K562 (cell line): ENCODE data around the gene ANKRD33. TPM values are rescaled to one million over a fixed set of nuclear protein-coding genes. Genes with fewer than 3 reads are reported as not detected.

Source experiments
- ATAC-seq: fragments of 200-7000 bp; cut with Tn5 transposase; 3 replicates; pipeline ENCODE4 v1.9.1; 2020; ENCODE audit warnings: moderate library complexity
- BruUV-seq: library from RNA; stranded (reverse); fragments of 400-500 nt; replicated peaks from 2 replicates; lab custom pipeline; 2021; lab: Mats Ljungman, UMichigan
- CTCF ChIA-PET: fragments of 300-600 bp; formaldehyde crosslinking; extraction: SDS; loops from one replicate; lab custom pipeline; 2021; ENCODE audit warnings: low intra/inter-chr PET ratio; lab: Yijun Ruan, JAX
- POLR2A ChIA-PET: fragments of 300-600, 350-650 bp; sonication (Branson Sonifier 250); formaldehyde crosslinking; extraction: SDS; loops from one replicate; lab custom pipeline; 2021; ENCODE audit warnings: antibody characterized with exemption, inconsistent platforms; lab: Yijun Ruan, JAX
- DNase-seq, 4 experiments: peaks; one replicate each; pipeline versions ENCODE4 v3.0.0 to v3.0.0-alpha.2; 2011 to 2018; ENCODE audit warnings: low spot score in 3 of 4, mixed read lengths in 3 of 4; ENCODE audit errors: extremely low read depth in 1 of 4
- FAIRE-seq: peaks from 2 replicates; lab custom pipeline; 2011; peaks lifted over from hg19 to GRCh38; lab: Jason Lieb, UNC
- H2AFZ ChIP-seq: 2 replicates; pipeline ENCODE4 v1.6.0; 2011; ENCODE audit warnings: low read depth, low read length, control low read depth, inconsistent platforms
- H3K27ac ChIP-seq: fragments of 200-600 bp; 3 replicates; pipeline ENCODE4 v1.8.0; 2011; ENCODE audit warnings: low read depth, mild to moderate bottlenecking, control low read depth, inconsistent platforms, low read length, moderate library complexity, mixed read lengths; ENCODE audit errors: extremely low read depth
- H3K27me3 ChIP-seq, 2 experiments: fragments of 300-600 bp in 1 of 2; 2 replicates in 1 of 2; 3 replicates in 1 of 2; pipeline versions ENCODE4 v1.6.0 to v1.8.0; 2011; ENCODE audit warnings: inconsistent platforms in 2 of 2, low read length in 2 of 2, mild to moderate bottlenecking in 1 of 2, mixed read lengths in 1 of 2, moderate library complexity in 1 of 2; ENCODE audit not compliant: control insufficient read depth in 2 of 2, insufficient read depth in 2 of 2
- H3K36me3 ChIP-seq: fragments of 300-600 bp; 3 replicates; pipeline ENCODE4 v1.8.0; 2011; ENCODE audit warnings: mild to moderate bottlenecking, low read length, inconsistent platforms; ENCODE audit not compliant: control insufficient read depth, insufficient read depth
- H3K4me1 ChIP-seq, 2 experiments: fragments of 200-600 bp in 1 of 2; replicated peaks in 1 of 2; 2 replicates in 1 of 2; 3 replicates in 1 of 2; pipeline versions ENCODE4 v1.5.1 to v1.8.0; 2011; ENCODE audit warnings: inconsistent platforms in 2 of 2, low read length in 2 of 2, mild to moderate bottlenecking in 1 of 2, mixed read lengths in 1 of 2, moderate library complexity in 1 of 2; ENCODE audit not compliant: control insufficient read depth in 2 of 2, insufficient read depth in 2 of 2
- H3K4me2 ChIP-seq: 2 replicates; pipeline ENCODE4 v1.6.1; 2011; ENCODE audit warnings: low read length, control low read depth, inconsistent platforms, mixed read lengths; ENCODE audit not compliant: insufficient read depth
- H3K4me3 ChIP-seq: fragments of 200-600 bp; sonication (generic), shearing (Covaris generic); 2 replicates; pipeline ENCODE4 v1.5.1; 2016; ENCODE audit warnings: control low read depth, inconsistent platforms
- H3K79me2 ChIP-seq: fragments of 200-600 bp; 3 replicates; pipeline ENCODE4 v1.8.0; 2011; ENCODE audit warnings: low read length, inconsistent platforms; ENCODE audit not compliant: control insufficient read depth, insufficient read depth
- H3K9ac ChIP-seq, 2 experiments: 2 replicates each; pipeline versions ENCODE4 v1.6.0 to v1.6.1; 2011; ENCODE audit warnings: low read depth in 2 of 2, low read length in 2 of 2, control low read depth in 1 of 2, inconsistent platforms in 1 of 2, mild to moderate bottlenecking in 1 of 2, mixed read lengths in 1 of 2; ENCODE audit not compliant: insufficient read depth in 1 of 2
- H3K9me1 ChIP-seq: one replicate; pipeline ENCODE4 v1.6.0; 2011; ENCODE audit warnings: inconsistent platforms, mild to moderate bottlenecking, low read length, moderate library complexity; ENCODE audit not compliant: control insufficient read depth, insufficient read depth
- H3K9me3 ChIP-seq: replicated peaks from 2 replicates; pipeline ENCODE4 v1.5.1; 2011; ENCODE audit warnings: low read depth, low read length, inconsistent platforms; ENCODE audit not compliant: control insufficient read depth, insufficient read depth
- H4K20me1 ChIP-seq: replicated peaks from 2 replicates; pipeline ENCODE4 v1.6.1; 2011; ENCODE audit warnings: low read length, inconsistent platforms, mixed read lengths; ENCODE audit not compliant: control insufficient read depth, insufficient read depth
- C11orf30 ChIP-seq: fragments of 450-650 bp; IDR thresholded peaks from 2 replicates; pipeline ENCODE4 v1.6.1; 2016; ENCODE audit warnings: low read depth, mild to moderate bottlenecking
- MAFG ChIP-seq: fragments of 450-650 bp; conservative IDR thresholded peaks from 2 replicates; pipeline ENCODE4 v1.6.1; 2016; ENCODE audit warnings: missing genetic modification characterization, missing compliant biosample characterization
- MEIS2 ChIP-seq: fragments of 450-650 bp; IDR thresholded peaks from 2 replicates; pipeline ENCODE4 v1.6.1; 2014; ENCODE audit warnings: mild to moderate bottlenecking; ENCODE audit not compliant: partially characterized antibody
- PKNOX1 ChIP-seq: fragments of 450-650 bp; IDR thresholded peaks from 2 replicates; pipeline ENCODE4 v1.6.1; 2016
- PTBP1 ChIP-seq: fragments of 200-400 bp; formaldehyde crosslinking; IDR thresholded peaks from 2 replicates; pipeline ENCODE4 v1.6.1; 2017; ENCODE audit warnings: low read depth, low read length
- ZNF316 ChIP-seq: fragments of 450-650 bp; IDR thresholded peaks from 2 replicates; pipeline ENCODE4 v1.6.1; 2016
- WGBS: fragments of 100-300 bp; shearing (Covaris generic); methylation state at CpG from one replicate; pipeline ENCODE4 v1.1.6; 2016; ENCODE audit warnings: low coverage, mixed read lengths; ENCODE audit not compliant: insufficient coverage; ENCODE audit errors: missing lambda C conversion rate; 5-methylcytosine and 5-hydroxymethylcytosine counted together
- in situ Hi-C: fragments of 300-500 bp; cut with MboI; formaldehyde crosslinking; loops from 4 replicates; pipeline ENCODE4 v1.15.0; 2018; ENCODE audit warnings: inconsistent platforms, mixed read lengths
- intact Hi-C: fragments of 100-400 bp; cut with micrococcal nuclease; formaldehyde crosslinking; loops from 2 replicates; pipeline ENCODE4 v1.14.2; 2022
- polyA plus RNA-seq, 8 experiments: library from polyadenylated mRNA; depleted of rRNA in 4 of 8; stranded (reverse) in 5 of 8; unstranded in 3 of 8; fragments of >200 nt; fragmentation: Nextera tagmentation in 2 of 8; fragmentation: Illumina TruSeq in 1 of 8; extraction: Ambion mirVana in 2 of 8; extraction: Trizol in 1 of 8; gene quantifications; 2 replicates each; pipeline versions ENCODE4 v1.2.1 to v1.2.3, GENCODE V29; 2011 to 2014; ENCODE audit warnings: inconsistent platforms in 1 of 8, missing spikeins in 1 of 8
- total RNA-seq, 7 experiments: library from RNA; depleted of rRNA in 6 of 7; stranded (reverse); fragments of >200 nt in 6 of 7; fragmentation: Illumina TruSeq in 2 of 7; extraction: Trizol in 2 of 7; gene quantifications; 2 replicates each; pipeline versions ENCODE4 v1.2.1 to v1.2.3, GENCODE V29; 2011 to 2021; ENCODE audit warnings: low replicate concordance in 1 of 7

The ANKRD33 gene
- total and polyA plus RNA-seq, 9 of the 15 experiments (the other 6 are each of a cell fraction or from before 2014, with no cell fraction given): 0.04 to 0.11 (median 0.07) TPM; not detected in 4

- Histone ChIP-seq H3K9ac (no peak overlapping the region; a peak in 1 of 4 replicates), H3K27me3 (peaks cover 41 to 82% of the 10 kb centered on the region in 2 experiments), H3K36me3 (no peaks in the 10 kb centered on the region), H3K27ac (no peak overlapping the region), H3K9me3 (no peaks in the 10 kb centered on the region), H4K20me1 (peaks cover 9% of the 10 kb centered on the region), H2AFZ (no peak overlapping the region), H3K79me2 (no peaks in the 10 kb centered on the region), H3K4me1 (peaks cover 0 to 16% of the 10 kb centered on the region in 2 experiments; a peak in 3 of 5 replicates), H3K4me2 (no peak overlapping the region), H3K4me3 (no peak overlapping the region), H3K9me1 (no peaks in the 10 kb centered on the region)
- intact Hi-C loops (no loop called here), in situ Hi-C loops (no loop called here)
- DNase-seq: peak in 1 of 4 experiments; percentile 39
- ATAC-seq: peak; percentile 72
- TF ChIP-seq MEIS2 (peak; percentile 36), C11orf30 (peak; percentile 71; the same call in 1 of the 2 replicates), MAFG (tag) (peak; percentile 31; the same call in 1 of the 2 replicates), PTBP1 (no peak), PKNOX1 (peak; percentile 43), ZNF316 (peak; percentile 77)
- BruUV-seq: no TSS peak
- POLR2A ChIA-PET: interaction anchor here (0.5 to 1.1 kb wide), 5 partner anchors 9 to 355 kb away, joined by 3 to 5 read pairs (median 3); no protein-coding TSS in a partner anchor
- CTCF ChIA-PET: no interaction called here
- WGBS: 4% methylated on average over 50 of the region's 53 CpGs
- no peak for FAIRE-seq
Measured at GRCh38 chr12:51863933-51864832, 23.7 kb upstream of the ANKRD33 start.
